ENCODE data around the gene RHOF.

Gene RHOF

GRCh38 chr12:121787063-121788025 lies 6.1 kb downstream of the RHOF start:
- Histone ChIP-seq H3K9me3 (ENCODE audit: control insufficient read depth, insufficient read depth, low read length) (no peaks in the 10 kb centered on the region), H3K4me1 (ENCODE audit: control insufficient read depth, low read length) (peaks cover 71% of the 10 kb centered on the region), H3K27me3 (ENCODE audit: control insufficient read depth, low read length) (no peaks in the 10 kb centered on the region), H3K79me2 (ENCODE audit: control insufficient read depth, low read length) (peaks cover 18% of the 10 kb centered on the region), H3K36me3 (ENCODE audit: control insufficient read depth, low read length) (peaks cover 6% of the 10 kb centered on the region; the same call in 1 of the 2 replicates), H3F3A (ENCODE audit: control insufficient read depth, insufficient read depth) (peaks cover 17% of the 10 kb centered on the region), H3K4me3 (ENCODE audit: low read length) (no peak overlapping the region), H3K9me2 (replicated peaks; ENCODE audit: control insufficient read depth, low read length) (no peaks in the 10 kb centered on the region), H4K20me1 (ENCODE audit: control insufficient read depth, insufficient read depth, low read depth, low read length) (no peaks in the 10 kb centered on the region), H3K27ac (ENCODE audit: low read depth, low read length) (no peak overlapping the region), H3K4me2 (ENCODE audit: low read length) (no peak overlapping the region)
- TF ChIP-seq CTCF (IDR thresholded peaks at IDR 0.05; ENCODE audit: low read depth, low read length, poor library complexity, severe bottlenecking) (no peak), EZH2phosphoT487 (IDR thresholded peaks at IDR 0.05; ENCODE audit: borderline replicate concordance, low read length) (no peak)

GRCh38 chr12:121786440-121786825 lies 7.1 kb downstream of the RHOF start:
- Histone ChIP-seq H3K9me3 (ENCODE audit: control insufficient read depth, insufficient read depth, low read length) (no peaks in the 10 kb centered on the region), H3K27me3 (ENCODE audit: control insufficient read depth, low read length) (no peaks in the 10 kb centered on the region), H4K20me1 (ENCODE audit: control insufficient read depth, insufficient read depth, low read depth, low read length) (no peaks in the 10 kb centered on the region), H3K4me2 (ENCODE audit: low read length) (no peak overlapping the region), H3K79me2 (ENCODE audit: control insufficient read depth, low read length) (peaks cover 12% of the 10 kb centered on the region), H3K4me3 (ENCODE audit: low read length) (no peak overlapping the region), H3K36me3 (ENCODE audit: control insufficient read depth, low read length) (peaks cover 3% of the 10 kb centered on the region; the same call in 1 of the 2 replicates), H3F3A (ENCODE audit: control insufficient read depth, insufficient read depth) (peaks cover 13% of the 10 kb centered on the region; the same call in 1 of the 2 replicates), H3K9me2 (replicated peaks; ENCODE audit: control insufficient read depth, low read length) (no peaks in the 10 kb centered on the region), H3K27ac (ENCODE audit: low read depth, low read length) (no peak overlapping the region), H3K4me1 (ENCODE audit: control insufficient read depth, low read length) (peaks cover 71% of the 10 kb centered on the region)
- TF ChIP-seq CTCF (IDR thresholded peaks at IDR 0.05; ENCODE audit: low read depth, low read length, poor library complexity, severe bottlenecking), result no peak

- Histone ChIP-seq H3K79me2 (ENCODE audit: control insufficient read depth, low read length) (peaks cover 8% of the 10 kb centered on the region), H3K27ac (ENCODE audit: low read depth, low read length) (no peak overlapping the region)
Measured at GRCh38 chr12:121784460-121784859, 9.0 kb downstream of the RHOF start.

More at GRCh38 chr12:121784460-121784859, 9.0 kb downstream of the RHOF start:
- peaks cover 8% of the 10 kb centered on the region; the same call in 1 of the 2 replicates for H3F3A ChIP-seq (ENCODE audit: control insufficient read depth, insufficient read depth)
- no peaks in the 10 kb centered on the region for H3K9me2 ChIP-seq (replicated peaks; ENCODE audit: control insufficient read depth, low read length)
- no peaks in the 10 kb centered on the region for H3K27me3 ChIP-seq (ENCODE audit: control insufficient read depth, low read length)
- peaks cover 57% of the 10 kb centered on the region for H3K4me1 ChIP-seq (ENCODE audit: control insufficient read depth, low read length)
- H4K20me1 ChIP-seq (ENCODE audit: control insufficient read depth, insufficient read depth, low read depth, low read length), result no peaks in the 10 kb centered on the region
- no peak overlapping the region for H3K4me2 ChIP-seq (ENCODE audit: low read length)
- H3K9me3 ChIP-seq (ENCODE audit: control insufficient read depth, insufficient read depth, low read length), result no peaks in the 10 kb centered on the region
- no peak for TF ChIP-seq CTCF (IDR thresholded peaks at IDR 0.05; ENCODE audit: low read depth, low read length, poor library complexity, severe bottlenecking)
- TF ChIP-seq EZH2phosphoT487 (IDR thresholded peaks at IDR 0.05; ENCODE audit: borderline replicate concordance, low read length), result no peak
- peaks cover 3% of the 10 kb centered on the region; the same call in 1 of the 2 replicates for H3K36me3 ChIP-seq (ENCODE audit: control insufficient read depth, low read length)
- H3K4me3 ChIP-seq (ENCODE audit: low read length), result no peak overlapping the region
